Measurements from ENCODE around the gene HNMT. TPM values are rescaled to one million over a fixed set of nuclear protein-coding genes. Genes with fewer than 3 reads are reported as not detected.

The HNMT gene
- total RNA-seq, 2 experiments from 2014 or later: 0.78 TPM; not detected in 1

- ATAC-seq (ENCODE audit: poor library complexity): no peak
- Mint-ChIP-seq H3K9me3 (peaks cover 5% of the 10 kb centered on the region), H3K36me3 (ENCODE audit: low read depth) (no peaks in the 10 kb centered on the region), H3K27me3 (peaks cover 5% of the 10 kb centered on the region), H3K27ac (no peak overlapping the region), H3K4me3 (no peak overlapping the region), H3K4me1 (ENCODE audit: low read depth) (no peaks in the 10 kb centered on the region)
- TF ChIP-seq CTCF (IDR thresholded peaks at IDR 0.05): no peak
- intact Hi-C loops (cut with DNase I, micrococcal nuclease): no loop called here
- Histone ChIP-seq H3K9me3 (ENCODE audit: control insufficient read depth in 1 of 2, insufficient read depth in 1 of 2, low read length in 2 of 2) (no peaks in the 10 kb centered on the region), H3K4me3 (ENCODE audit: low read length) (no peak overlapping the region), H3K36me3 (ENCODE audit: insufficient read depth, low read length) (no peaks in the 10 kb centered on the region), H3K27ac (ENCODE audit: low read depth in 1 of 2, low read length in 2 of 2) (no peak overlapping the region), H3K4me1 (ENCODE audit: insufficient read depth, low read length) (no peaks in the 10 kb centered on the region), H3K27me3 (ENCODE audit: control insufficient read depth in 1 of 2, insufficient read depth in 2 of 2, low read length in 2 of 2) (no peaks in the 10 kb centered on the region)
- ChIA-PET CTCF (no interaction called here), POLR2A (no interaction called here)
- DNase-seq: no peak
These were observed 26.1 kb upstream of the HNMT start for GRCh38 chr2:137938204-137938603.

GRCh38 chr2:137939026-137939425, 25.2 kb upstream of the HNMT start:
- Histone ChIP-seq H3K4me3 (ENCODE audit: low read length) (no peak overlapping the region), H3K36me3 (ENCODE audit: insufficient read depth, low read length) (no peaks in the 10 kb centered on the region), H3K4me1 (ENCODE audit: insufficient read depth, low read length) (no peaks in the 10 kb centered on the region), H3K9me3 (ENCODE audit: control insufficient read depth in 1 of 2, insufficient read depth in 1 of 2, low read length in 2 of 2) (no peaks in the 10 kb centered on the region), H3K27me3 (ENCODE audit: control insufficient read depth in 1 of 2, insufficient read depth in 2 of 2, low read length in 2 of 2) (no peaks in the 10 kb centered on the region), H3K27ac (ENCODE audit: low read depth in 1 of 2, low read length in 2 of 2) (no peak overlapping the region)
- POLR2A ChIA-PET: no interaction called here
- Mint-ChIP-seq H3K27me3 (peaks cover 5% of the 10 kb centered on the region), H3K4me1 (ENCODE audit: low read depth) (no peaks in the 10 kb centered on the region), H3K27ac (no peak overlapping the region), H3K36me3 (ENCODE audit: low read depth) (no peaks in the 10 kb centered on the region), H3K4me3 (no peak overlapping the region), H3K9me3 (peaks cover 3% of the 10 kb centered on the region)
- ATAC-seq (ENCODE audit: poor library complexity): no peak
- DNase-seq: no peak
- no peak for TF ChIP-seq CTCF (IDR thresholded peaks at IDR 0.05)
- CTCF ChIA-PET: no interaction called here
- intact Hi-C loops (cut with DNase I, micrococcal nuclease): no loop called here

- no peak for ATAC-seq (ENCODE audit: poor library complexity)
- Mint-ChIP-seq H3K27me3 (peaks cover 5% of the 10 kb centered on the region), H3K4me1 (ENCODE audit: low read depth) (no peaks in the 10 kb centered on the region), H3K27ac (no peak overlapping the region), H3K36me3 (ENCODE audit: low read depth) (no peaks in the 10 kb centered on the region), H3K4me3 (no peak overlapping the region), H3K9me3 (peaks cover 2% of the 10 kb centered on the region)
- H3K36me3 ChIP-seq (ENCODE audit: insufficient read depth, low read length): no peaks in the 10 kb centered on the region
- DNase-seq: no peak
- no peaks in the 10 kb centered on the region for H3K27me3 ChIP-seq (ENCODE audit: control insufficient read depth in 1 of 2, insufficient read depth in 2 of 2, low read length in 2 of 2)
- no peak for TF ChIP-seq CTCF (IDR thresholded peaks at IDR 0.05)
- intact Hi-C loops (cut with DNase I, micrococcal nuclease): no loop called here
- no peaks in the 10 kb centered on the region for H3K4me1 ChIP-seq (ENCODE audit: insufficient read depth, low read length)
- CTCF ChIA-PET: no interaction called here
- no peaks in the 10 kb centered on the region for H3K9me3 ChIP-seq (ENCODE audit: control insufficient read depth in 1 of 2, insufficient read depth in 1 of 2, low read length in 2 of 2)
- H3K27ac ChIP-seq (ENCODE audit: low read depth in 1 of 2, low read length in 2 of 2): no peak overlapping the region
- POLR2A ChIA-PET: no interaction called here
- no peak overlapping the region for H3K4me3 ChIP-seq (ENCODE audit: low read length)
These were observed 24.1 kb upstream of the HNMT start for GRCh38 chr2:137940154-137940553.
